ENCODE measurements around the gene TMEM178B.

The TMEM178B gene

DNA sequence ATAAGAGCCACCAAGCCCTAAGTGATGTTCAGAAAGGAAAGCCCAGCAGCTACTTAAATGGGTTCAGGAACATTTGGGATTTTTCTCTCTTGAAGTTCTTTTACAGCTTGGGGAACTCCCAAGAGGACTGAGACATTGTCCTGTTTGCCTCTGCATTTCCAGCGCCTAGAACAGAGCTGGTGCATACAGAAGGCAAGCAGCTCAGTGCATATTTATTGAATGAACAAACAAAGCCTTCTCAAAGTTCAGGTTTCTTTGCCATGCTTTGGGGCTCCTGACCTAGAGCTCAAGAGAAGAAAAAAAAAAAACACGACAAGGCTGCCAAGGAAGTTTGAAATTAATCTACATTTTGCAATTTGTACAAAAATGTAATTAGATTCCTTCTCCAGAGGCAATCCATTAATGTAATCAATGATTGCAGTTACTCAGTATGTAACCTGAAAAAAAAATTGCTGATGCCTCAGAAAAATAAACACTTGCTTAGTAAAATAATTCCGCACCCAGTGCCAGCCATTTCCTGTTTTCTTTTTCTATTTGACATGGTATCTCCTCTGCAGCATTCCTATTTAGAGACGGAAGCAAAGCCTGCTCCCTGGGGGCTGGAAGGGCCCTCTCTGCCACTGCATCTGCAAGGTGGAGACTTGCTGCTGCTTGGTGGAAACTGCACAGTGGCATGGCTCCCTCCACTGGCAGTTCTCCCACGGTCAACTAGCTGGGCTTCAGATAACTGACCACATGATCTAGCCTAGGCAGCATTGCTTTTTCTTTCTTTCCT is 157.3 kb downstream of the TMEM178B start:
- no peak for DNase-seq

DNA sequence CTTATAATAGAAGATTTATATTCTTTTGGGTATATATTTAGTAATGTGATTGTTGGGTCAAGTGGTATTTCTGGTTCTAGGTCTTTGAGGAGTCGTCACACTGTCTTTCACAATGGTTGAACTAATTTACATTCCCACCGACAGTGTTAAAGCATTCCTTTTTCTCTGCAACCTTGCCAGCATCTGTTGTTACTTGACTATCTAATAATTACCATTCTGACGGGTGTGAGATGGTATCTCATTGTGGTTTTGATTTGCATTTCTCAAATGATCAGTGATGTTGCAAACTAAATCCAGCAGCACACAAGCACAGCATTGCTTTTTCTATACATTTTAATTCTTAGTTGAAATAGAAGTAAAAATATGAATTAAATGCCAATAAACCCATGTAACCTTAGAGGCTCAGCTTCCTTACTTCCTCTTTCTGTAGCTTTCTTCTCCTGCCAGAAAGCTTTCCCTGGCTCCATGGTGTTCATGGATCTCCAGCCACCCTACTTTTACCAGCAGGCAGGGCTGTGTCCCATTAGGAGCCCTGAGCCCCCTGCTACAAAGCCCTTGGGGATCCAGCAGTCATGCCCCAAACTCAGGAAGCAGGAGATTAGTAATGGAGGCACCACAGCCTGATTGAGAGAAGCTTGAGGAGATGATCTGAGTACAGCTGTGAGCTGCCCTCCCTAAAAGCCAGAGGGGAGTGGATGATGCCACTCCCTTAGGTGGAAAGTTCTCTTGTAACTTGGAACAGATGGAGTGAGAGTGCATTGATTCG is 158.6 kb downstream of the TMEM178B start:
- no peak for DNase-seq

DNA sequence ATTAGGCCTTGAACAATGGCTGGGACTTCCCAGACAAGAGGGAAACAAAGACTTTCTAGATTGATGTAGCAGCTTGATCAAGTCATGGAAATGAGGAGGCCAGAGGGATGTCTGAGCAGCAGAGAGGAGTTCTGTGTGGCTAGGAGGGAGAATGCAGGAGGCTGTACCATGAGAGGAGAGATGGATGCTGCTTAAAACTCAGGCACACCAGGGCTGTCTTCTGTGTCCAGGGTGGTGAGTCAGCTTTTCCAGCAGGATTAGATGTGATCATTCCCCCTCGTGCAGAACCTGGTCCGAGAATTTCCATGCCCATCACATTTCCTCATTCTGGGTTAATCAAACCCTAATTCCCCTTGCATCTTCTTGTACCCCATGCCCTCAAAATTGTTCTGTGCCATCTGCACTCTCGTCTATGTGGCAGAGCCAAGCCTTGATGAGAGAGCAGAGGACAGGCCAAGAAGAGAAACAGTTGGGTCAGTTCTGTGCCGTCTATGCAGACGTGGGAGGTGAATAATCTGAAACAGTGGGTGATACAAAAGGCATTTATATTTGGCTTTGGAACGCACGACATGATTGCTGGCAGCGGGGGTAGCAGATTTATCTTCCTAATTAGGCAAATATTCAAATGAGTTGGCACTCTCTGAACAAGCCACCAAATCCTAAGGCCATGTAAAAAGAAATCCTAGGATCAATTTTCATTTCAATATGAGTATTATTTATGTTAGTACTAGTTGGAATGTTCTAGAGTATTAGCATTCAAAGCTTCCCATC is 160.7 kb downstream of the TMEM178B start:
- no peak for DNase-seq

DNA sequence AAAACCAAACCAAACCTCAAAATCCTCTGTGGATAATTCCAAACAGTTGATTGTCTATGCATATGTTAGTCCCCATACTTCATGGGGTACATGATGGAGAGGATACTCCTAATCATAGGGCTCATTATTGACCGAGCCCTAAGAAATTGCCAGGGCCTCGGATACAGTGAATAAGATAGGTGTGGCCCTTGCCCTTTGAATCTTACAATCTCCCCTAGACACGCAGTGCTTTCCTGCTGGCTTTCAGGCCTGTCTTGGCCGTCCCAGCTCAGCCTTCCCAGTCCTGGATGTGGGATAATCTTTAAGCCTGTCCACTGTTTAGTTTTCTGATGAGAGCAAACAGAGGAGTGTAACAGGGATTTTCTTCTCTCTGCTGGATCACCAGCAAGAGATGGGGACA is 161.8 kb downstream of the TMEM178B start:
- DNase-seq, result no peak

DNA sequence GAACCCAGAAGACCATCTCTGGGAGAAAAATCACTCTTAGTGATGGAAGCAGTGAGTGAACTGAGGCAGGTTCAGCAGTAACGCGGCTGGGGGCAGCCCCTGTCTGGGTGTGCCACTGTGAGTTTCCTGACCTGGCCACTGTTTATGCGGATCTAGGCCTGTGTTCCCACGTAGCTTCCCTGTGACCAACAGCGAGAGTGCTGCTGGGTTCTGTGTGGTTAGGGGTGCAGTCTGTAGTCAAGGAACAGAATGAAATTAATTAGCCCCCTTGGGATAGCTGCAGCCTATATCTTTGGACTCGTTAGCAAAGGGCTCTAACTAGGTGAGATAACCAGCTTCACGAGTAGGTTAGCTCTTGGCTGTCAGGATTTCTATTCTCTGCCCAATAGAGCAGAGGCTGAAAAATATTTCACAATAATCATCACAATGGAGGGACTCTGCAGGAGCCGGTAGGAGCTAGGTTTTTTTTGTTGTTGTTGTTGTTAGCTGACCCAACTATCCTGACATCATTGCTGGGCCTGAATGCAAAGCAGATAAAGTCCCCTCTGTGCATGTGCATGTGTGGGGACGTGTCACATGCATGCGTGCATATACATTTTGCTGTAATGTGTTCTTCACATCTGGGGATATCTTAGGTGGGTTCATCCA is 164.9 kb downstream of the TMEM178B start:
- DNase-seq, result no peak

DNA sequence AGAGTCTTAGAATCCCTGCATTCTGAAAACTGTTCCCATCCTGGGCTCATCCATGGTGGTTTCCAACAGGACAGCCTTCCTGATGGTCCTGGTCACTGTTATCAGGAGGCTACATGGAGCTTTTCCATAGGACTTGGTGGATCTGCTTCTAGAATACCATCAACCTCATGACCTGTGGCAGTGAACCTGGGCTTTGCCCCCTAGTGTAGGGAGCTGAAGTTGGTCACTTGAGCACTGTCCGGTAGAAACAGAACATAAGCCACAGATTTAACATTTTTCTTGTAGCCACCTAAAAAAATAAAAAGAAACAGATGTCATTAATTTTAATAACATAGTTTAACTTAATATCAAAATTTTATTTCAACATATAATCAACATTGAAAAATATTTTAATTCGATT is 165.8 kb downstream of the TMEM178B start:
- DNase-seq, result no peak

DNA sequence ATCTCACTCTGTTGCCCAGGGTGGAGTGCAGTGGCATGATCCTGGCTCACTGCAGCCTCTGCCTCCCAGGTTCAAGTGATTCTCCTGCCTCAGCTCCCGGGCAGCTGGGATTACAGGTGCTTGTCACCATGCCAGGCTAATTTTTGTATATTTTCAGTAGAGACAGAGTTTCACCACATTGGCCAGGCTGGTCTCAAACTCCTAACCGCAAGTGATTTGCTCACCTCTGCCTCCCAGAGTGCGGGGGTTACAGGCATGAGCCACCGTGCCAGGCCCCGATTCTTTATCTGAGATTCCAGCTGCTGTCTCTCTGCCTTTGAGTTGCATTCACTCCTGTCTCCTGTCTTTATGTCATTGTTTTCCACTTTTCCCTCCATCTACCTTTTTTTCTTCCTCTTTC is 168.7 kb downstream of the TMEM178B start:
- no peak for DNase-seq

DNA sequence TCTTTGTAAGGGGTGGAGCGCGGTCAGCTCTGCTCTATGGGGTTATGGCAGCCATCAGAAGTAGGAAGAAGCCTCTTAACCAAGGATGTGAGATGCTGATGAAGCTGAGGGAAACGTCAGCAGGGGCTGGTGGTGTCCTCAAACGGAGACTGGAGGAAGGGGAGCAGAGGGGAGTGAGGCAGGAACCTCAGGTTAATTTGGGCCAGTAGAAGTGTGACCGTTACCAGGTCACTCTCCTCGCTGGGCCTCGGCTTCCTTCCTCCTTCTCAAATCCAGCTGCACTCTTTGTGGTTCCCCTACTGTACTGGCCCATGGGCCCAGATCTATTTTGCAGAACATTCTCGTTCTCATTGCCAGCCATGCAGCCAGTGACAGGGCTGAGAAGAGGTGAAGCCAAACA is 169.5 kb downstream of the TMEM178B start:
- no peak for DNase-seq

DNA sequence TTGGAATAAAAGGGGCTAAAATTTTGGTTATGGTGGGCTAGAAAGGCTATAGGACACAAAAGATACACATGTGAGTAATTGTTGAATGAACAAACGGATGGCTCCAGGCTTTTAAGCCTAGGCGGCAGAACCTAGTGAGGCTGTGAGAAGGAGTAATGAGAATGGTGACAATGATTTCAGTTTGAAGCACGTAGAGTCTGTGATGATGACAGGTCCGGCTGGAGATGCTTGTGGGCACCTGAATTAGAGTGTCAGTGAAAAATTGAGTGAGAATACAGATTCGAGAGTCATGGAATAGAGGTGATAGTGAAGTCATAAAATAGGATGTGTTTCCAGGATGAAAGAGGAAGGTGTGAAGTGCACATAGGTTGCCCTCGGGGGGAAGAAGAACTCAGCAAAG is 170.6 kb downstream of the TMEM178B start:
- DNase-seq, result no peak

DNA sequence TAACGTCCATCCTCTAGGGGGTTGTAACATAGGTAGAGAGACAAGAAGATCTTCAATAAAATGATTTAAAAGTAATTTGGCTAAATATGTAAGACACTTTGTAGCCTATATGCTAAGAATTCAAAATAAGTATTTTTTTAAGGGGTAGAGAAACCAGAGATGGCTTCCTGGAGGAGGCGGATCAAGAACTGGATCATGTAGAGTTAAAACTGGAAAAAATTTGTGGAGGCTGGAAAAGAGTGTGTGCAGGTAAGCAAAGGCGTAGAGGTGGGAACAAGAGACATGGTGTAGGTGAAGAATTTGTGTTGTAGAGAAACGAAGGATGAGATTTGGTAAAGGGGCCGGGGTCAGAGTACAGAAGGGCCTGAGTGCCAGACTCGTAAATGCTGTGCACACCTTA is 172.6 kb downstream of the TMEM178B start:
- no peak for DNase-seq

DNA sequence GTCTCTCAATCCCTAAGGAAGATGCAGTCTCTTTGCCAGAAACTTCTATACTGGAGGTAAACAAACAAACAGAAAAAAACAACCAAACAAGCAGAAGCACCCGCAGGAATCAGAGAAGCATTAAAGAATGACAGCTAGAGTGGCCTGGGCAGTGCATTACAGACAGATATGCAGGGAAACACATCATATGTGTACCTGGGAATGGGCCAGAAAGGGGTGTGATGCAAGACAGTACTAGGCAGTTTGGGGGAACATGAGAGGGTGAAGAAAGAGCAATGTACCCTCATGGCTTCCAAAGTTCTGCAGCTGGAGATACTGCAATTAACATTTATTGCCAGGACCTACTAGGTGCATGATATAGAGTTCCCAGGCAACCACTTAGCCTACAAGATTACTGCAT is 177.3 kb downstream of the TMEM178B start:
- DNase-seq, result no peak

DNA sequence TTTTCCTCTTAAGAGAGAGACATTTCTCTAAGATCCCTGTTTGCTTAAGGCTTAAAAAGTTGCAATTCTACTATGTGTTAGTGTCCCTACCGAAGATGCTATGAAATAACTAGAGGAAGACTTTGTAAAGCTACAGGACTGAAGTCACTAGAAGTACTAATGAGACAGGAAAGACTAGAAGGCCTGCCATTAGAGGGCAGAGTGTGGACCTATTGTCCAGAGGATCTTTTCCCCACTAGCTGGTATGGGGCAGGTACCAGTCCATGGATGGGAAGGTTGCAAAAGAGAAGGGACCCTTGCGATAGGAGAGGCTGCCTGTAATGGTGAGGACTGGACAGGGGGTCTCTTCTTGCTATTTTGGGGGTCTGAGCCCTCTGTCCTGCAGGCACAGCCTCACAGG is 178.1 kb downstream of the TMEM178B start:
- DNase-seq, result no peak

DNA sequence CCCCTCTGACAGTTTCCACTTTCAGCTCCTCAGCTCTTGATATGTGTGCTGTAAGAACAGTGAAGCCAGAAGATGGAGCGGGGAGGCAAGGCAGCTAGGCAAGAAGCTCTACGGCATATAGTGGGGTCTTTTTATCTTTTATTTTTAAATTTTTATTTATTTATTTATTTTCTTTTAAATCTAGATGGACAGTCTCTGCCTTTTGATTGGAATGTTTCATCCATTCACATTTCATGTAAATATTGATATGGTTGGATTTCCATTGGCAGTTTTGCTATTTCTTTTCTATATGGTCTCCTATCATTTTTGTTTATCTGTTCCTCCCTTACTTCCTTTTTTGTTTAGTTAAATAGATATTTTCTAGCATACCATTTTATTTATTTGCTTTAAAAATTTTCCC is 183.7 kb downstream of the TMEM178B start:
- DNase-seq, result no peak

DNA sequence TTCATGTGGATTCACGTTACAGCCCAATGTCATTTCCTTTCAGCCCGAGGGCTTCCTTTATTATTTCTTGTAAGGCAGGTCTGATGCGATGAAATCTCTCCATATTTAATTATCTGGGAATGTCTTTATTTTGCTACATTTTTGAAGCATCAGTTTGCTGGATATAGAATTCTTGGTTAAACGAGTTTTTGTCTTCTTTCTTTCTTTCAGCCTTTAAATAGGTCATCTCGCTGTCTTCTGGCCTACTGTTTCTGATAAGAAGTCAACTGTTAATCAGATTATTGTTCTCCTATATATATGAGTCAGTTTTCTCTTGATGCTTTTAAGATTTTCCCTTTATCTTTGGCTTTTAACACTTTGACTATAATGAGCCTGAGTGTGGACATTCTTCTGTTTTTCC is 184.7 kb downstream of the TMEM178B start:
- DNase-seq, result no peak

DNA sequence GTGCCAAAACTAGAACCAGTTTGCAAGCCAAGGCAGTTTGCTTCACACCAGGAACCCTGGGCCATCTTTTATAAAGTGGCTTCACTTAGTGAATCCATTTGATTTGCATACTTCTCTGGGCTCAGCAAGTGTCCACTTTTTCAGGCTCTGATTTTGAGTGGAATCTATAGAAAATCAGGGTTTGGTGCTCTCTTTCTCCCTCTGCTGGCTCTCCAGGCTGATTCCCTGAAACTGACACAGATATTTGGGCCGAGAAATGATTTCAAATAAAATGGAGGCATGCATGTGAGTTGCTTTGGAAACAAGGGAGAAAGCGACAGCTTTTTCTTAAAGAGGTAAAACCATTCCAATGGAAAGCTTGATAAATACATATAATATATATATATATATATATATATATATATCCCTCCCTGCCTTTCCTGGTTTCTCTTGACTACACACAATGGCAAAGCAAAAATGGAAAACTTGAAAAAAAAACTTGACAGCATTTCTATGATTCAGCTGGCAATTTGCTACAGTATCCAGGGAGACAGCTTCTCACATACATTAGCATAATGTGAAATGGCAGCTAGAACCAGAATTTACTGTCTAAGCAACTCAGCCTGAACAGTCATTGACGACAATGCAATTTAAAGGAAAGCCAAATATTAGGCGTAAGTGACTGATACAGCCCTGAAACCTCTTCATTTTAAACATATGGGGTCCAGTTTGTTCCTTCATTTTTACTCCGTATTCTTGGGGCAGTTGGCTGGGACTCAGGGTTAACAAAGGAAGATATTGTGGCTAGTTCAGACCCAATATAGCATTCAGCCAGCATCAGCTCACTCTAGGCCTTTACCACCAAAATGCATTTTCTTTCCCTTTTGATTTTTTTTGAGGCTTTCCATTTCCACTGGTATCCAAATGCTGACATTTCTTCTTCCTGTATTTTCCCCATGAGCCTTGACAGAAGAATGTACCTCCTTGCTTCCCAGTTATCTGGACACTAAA is 188.5 kb downstream of the TMEM178B start:
- no peak for DNase-seq

DNA sequence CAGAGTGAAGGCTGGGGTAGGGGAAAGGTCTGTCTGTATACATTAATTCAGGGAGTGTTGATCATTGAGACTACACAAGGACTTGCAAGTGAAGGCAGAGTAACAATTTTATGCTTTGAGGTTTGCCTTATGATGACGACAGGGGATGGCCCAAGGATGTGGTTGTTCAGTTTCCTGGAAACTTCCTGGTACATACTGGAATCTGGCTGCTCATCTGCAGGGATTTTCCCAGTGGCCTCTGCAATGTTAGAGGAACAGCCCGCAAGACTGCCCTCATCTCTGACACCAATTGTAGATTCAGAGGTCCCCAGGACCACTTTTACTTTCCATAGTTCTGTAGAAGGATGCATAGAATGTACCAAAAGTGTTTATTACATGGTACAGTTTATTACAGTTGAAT is 189.6 kb downstream of the TMEM178B start:
- DNase-seq, result no peak

DNA sequence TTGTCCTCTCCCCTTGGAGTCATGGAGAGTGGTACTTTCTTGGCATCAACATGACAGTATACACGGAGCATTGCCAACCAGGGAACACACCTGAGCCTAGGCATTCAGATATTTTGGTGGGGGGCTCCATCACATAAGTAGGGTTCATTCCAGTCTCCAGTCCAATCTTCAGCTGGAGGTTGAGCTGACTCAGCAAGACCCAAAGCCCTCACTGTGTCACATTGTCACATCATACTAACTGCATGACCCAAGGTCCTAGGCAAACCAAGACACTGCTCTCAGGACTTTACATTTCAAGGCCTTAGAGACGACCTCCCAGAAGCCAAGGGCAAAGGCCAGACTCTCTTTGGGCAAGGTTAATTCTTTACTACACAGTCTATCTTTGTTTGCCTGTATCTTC is 190.1 kb downstream of the TMEM178B start:
- DNase-seq, result no peak

DNA sequence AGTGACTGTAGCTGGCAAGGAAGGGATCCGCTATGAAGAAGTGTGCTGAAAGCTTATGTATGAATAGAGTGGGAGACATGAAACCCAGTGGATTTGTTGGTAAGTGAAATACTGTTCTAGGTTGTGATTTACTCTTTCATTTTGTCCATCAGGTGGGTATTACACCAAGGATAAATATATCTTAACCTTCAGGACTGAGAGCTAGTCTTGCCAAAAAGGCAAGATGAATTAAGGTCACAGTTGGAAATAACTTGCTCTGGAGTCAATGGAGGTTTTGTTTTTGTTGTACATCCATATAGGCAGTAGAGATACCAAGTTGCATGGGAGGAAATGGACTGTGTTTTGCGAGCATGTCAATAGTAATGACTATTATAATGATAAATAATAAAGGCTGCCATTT is 190.6 kb downstream of the TMEM178B start:
- no peak for DNase-seq

DNA sequence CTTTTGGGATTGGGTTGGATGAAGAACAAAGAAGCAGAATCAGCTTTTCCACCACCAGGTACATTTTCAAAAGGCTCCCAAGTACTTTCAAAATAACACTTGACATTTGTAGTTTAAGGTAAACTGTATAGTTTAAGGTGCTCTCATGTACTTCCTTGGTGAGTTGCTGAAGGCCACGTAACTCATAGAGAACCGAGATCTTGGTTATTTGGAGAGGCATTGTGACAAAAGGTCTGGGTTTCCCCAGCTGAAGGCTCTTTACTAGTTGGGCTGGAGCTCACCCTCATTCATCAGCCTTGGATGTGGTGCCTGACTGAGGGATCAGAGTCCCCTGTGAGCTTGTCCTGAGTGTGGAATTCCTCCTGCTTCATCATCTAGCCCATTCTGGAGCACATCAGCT is 191.8 kb downstream of the TMEM178B start:
- no peak for DNase-seq

DNA sequence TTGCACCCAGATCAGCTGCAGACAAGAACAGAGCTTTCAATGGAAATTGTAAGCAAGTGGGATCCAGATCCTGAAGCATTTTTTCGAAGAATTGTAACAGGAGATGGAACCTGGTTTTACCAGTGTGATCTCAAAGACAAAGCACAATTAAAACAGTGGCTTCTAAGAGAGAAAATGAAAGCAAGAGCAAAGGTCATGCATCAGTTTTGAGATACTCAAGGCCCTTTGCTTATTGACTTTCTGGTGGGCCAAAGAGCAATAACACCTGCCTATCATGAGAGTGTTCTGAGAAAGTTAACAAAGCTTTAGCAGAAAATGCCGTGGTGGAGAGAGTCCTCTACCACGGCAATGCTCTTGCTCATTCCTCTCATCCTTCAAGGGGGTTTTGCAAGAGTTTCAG is 194.8 kb downstream of the TMEM178B start:
- no peak for DNase-seq

DNA sequence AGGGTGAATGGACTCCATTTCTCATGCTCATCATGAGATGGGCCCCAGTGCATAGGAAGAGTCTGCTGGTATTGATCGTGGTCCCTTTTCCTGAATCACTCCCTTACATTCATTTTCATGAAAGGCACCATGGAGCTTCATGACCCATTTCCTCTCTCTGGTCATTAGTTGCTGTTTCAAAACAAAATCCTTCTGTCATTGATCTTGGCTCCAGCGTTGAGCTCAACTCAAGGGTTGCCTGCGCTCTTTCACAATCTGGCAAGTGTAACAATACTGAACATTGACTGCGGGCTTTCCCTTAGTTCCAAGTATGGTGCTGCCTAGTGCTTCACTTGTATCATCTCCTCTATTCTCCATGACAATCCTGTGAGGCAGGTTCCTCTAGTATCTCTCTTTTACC is 197.6 kb downstream of the TMEM178B start:
- no peak for DNase-seq

DNA sequence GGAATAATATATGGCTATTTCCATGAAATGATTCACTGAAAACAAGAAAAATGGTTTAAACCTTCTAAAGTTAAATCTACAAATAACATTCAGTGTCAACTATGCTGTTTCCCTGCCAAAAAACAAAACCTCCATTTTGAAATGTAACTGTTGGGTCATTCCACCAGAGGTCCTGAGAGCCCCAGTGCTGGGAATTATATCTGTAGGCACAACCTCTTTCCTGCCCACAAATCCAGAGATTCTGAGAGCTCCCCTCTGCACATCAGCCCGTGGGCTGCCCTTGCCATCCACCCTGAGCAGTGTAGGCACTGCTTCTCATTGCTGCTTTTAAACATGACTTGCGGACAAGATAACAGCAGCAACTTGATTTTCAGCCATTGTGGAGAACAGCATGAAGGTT is 198.6 kb downstream of the TMEM178B start:
- no peak for DNase-seq

All from inflammatory macrophage treated with lipopolysaccharide for 1 hour (primary cell).